Anterior cingulate cortex (tissue), 58 donors: Measurements from ENCODE around the gene GTF3C2.
"Not testable (repeated sequence)": the region's sequence is repeated elsewhere in the genome, so short reads cannot be mapped to it uniquely, and the experiment has no call there.

Experiments
- DNase-seq, 58 donors: peaks; one replicate each; lab custom pipeline; 2025; lab: John Stamatoyannopoulos, UW

GTF3C2 gene

DNA sequence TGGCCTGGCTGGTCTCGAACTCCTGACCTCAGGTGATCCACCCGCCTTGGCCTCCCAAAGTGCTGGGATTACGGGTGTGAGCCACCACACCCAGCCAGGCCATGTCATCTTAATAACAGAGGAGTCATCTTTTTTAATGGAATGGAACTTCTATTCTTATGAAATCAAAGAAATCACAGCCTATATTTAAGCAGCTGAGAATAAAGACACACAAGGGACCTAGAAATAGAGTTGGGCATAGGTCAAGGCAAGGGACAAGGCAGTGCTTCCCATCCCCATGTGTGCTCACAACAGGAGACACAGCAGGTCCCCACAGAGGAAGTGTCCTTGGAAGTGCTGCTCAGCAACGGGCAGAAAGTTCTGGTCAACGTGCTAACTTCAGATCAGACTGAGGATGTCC lies 17.0 kb upstream of the GTF3C2 start:
- DNase-seq = no peak

- DNase-seq = no peak
These were observed 16.4 kb upstream of the GTF3C2 start for GRCh38 chr2:27372937-27373336.

DNA sequence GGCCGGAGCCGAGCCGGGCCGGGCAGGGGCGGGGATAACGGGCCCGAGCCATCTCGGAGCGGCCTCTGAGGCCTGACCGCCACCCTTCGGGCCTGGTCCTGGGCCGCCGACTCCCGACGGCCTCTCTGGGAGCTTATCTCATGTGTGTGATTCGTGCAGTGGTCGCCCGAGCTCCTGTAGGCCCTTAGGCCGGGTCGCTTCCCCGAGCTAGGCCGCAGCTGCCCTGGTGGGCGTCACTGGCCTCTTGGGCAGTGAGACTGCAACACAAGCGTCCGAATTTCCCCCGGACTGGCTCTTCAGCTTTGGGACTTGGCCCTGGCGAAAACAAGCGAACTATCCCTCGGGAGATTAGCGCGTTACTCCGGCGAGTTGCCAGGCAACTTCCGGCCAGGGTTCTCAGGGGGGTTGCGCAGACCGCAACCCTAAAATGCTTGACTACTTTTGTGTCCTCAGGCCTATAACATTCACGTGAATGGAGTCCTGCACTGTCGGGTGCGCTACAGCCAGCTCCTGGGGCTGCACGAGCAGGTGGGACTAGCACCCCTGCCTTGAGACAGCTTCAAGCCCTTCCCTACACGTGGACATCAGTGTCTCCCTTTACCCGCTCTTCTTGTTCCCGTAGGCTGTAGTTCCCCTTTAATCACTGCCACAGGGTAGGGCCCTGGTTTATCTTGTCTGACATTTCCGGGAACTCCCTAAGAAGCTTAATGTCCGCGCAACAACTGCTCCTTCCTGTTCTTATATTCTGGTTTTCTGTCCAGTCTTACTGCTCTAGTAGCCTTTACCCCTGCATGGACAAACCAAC lies 14.5 kb upstream of the GTF3C2 start:
- DNase-seq = peak in 8 of 58 donors; percentile 41 to 64 (median 46)

- DNase-seq = peak; percentile 94 to 100 (median 99)
These were observed 13.7 kb upstream of the GTF3C2 start, which contains the start of the genes EIF2B4 and SNX17 for GRCh38 chr2:27370026-27370815. Gene EIF2B4 (minus strand): TSS chr2:27370338. CDS start chr2:27370314, 24 bp downstream. Gene SNX17 (plus strand): TSS chr2:27370616. CDS start chr2:27370744, 128 bp downstream.

DNA sequence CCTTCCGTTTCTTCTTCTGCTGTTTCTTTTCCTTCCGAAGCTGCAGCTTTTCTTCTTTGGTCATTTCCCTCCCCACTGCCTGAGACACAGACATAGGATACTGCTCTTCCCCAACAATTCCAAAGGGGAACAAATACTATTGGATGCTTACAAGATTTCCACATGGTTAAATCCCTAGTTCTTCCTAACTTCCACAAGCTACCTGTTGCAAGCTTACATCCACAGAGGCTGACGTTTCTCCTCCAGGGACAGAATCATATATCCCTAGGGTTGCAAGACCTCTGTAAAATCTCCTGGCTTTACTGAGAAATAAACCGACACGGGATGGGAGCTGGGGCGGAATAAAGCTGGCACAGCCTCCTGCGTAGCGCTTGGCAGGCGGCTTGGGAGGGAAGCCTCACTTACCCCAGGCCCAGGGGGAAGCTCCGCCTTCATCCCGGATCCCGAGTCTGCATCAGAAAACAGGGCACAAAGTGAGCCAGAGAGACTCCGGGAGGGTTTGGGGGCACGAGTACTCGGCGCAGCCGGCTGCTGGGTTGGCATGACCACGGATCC lies 13.0 kb upstream of the GTF3C2 start:
- peak in 33 of 58 donors; percentile 17 to 76 (median 56) for DNase-seq

DNA sequence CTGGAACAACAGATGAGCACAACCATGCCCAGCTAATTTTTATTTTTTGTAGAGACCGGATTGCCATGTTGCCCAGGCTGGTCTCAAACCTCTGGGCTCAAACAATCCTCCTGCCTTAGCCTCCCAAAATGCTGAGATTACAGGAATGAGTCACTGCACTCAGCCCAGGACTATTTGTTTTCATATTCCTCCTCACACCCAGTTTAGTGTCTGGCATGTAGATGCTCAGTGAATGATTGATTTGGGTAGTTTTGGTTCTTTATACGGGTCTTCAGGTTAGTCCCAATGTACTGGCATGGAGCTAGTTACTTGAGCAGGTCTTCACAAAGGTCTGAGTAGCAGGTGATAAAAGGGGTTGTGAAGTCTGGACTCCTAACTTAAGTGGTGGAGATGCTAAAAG lies 7.4 kb upstream of the GTF3C2 start:
- no peak for DNase-seq

DNA sequence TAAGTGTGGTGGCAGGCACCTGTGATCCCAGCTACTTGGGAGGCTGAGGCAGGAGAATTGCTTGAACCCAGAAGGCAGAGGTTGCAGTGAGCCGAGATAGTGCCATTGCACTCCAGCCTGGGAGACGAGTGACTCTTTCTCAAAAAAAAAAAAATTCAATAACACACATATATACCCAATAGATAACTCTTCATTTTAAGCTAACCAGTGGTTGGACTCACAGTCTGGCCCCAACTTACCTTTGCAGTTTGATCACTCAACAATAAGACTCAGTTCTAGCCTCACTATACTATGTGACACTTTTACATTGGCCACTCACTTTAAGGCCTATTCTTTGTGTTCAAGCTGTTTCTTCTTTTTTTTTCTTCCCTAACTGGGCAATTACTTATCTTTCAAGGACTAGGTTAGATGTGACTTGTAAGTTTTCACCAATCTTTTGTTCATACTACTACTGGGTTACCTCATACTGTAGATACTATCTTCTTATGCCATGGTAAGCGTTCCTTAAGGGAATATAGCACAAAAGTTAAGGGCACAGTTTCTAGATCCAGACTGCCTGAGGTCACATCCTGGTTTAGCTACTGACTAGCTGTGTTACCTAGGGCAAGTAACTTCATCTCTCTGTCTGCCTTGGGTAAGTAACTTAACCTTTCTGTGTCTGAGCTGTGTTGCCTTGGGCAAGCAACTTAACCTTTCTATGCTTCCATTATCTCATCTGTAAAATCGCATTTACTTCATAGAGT lies 6.3 kb upstream of the GTF3C2 start:
- DNase-seq = no peak

DNA sequence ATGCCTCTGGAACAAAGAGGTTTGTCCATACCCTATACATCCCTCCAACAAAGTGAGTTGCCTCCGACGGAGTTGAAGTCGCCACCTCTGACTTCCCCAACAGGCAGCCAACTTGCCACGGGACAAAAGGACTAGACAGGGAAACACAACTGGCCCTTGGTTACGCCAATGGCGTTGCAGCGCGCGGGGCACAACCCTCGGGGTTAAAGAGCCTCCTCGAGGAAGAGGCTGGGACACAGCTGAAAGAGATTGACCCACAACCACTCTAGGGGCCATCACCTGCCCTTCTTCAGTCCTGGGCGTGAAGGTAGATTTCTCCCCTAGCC lies 545 bp downstream of the GTF3C2 start:
- peak in 7 of 58 donors; percentile 15 to 53 (median 44) for DNase-seq

GRCh38 chr2:27354597-27354927 lies 2.0 kb downstream of the GTF3C2 start:
- no peak for DNase-seq

GRCh38 chr2:27353762-27354596 lies 2.6 kb downstream of the GTF3C2 start:
- DNase-seq = no peak

DNA sequence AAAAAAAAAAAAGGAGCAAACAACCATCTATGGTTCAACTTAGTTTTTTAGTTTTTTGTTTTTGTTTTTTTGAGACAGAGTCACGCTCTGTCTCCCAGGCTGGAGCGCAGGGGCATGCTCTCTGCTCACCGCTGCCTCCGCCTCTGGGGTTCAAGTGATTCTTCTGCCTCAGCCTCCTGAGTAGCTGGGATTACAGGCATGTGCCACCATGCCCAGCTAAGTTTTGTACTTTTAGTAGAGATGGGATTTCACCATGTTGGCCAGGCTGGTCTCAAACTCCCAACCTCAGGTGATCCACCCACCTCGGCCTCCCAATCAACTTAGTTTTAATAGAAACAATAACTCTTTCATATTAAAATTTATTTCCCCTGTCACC lies 3.2 kb downstream of the GTF3C2 start:
- not testable (repeated sequence) for DNase-seq

- DNase-seq = no peak
These were observed 4.6 kb downstream of the GTF3C2 start for GRCh38 chr2:27351802-27352598.

DNA sequence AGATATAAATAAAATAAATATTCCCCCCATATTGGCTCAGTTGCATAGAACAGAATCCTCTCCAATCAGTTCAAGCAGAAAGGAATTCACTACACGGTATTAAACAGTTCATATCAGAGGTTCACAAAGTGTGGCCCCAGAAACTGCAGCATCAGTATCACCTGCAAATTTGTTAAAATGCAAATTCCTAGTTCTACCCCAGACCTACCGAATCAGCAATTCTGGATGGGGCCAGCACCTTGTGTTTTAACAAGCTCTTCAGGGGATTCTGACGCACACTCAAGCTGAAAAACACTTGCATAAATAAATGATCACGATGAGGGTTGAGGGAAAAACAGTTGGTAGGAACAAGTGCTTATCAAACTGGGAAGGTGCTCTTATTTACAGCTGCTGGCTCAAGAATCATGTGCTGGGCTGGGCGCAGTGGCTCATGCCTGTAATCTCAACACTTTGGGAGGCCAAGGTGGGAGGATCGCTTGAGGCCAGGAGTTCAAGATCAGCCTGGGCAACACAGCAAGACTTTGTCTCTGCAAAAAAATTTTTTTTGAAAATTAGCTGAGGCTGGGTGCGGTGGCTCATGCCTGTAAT lies 6.4 kb downstream of the GTF3C2 start:
- no peak for DNase-seq

GRCh38 chr2:27347641-27348040 lies 8.9 kb downstream of the GTF3C2 start:
- no peak for DNase-seq

- DNase-seq = no peak
These were observed 20.4 kb downstream of the GTF3C2 start for GRCh38 chr2:27336173-27336572.

- DNase-seq = no peak
These were observed 21.3 kb downstream of the GTF3C2 start for GRCh38 chr2:27335311-27335710.

GRCh38 chr2:27324720-27325119 lies 31.8 kb downstream of the GTF3C2 start:
- DNase-seq = no peak

DNA sequence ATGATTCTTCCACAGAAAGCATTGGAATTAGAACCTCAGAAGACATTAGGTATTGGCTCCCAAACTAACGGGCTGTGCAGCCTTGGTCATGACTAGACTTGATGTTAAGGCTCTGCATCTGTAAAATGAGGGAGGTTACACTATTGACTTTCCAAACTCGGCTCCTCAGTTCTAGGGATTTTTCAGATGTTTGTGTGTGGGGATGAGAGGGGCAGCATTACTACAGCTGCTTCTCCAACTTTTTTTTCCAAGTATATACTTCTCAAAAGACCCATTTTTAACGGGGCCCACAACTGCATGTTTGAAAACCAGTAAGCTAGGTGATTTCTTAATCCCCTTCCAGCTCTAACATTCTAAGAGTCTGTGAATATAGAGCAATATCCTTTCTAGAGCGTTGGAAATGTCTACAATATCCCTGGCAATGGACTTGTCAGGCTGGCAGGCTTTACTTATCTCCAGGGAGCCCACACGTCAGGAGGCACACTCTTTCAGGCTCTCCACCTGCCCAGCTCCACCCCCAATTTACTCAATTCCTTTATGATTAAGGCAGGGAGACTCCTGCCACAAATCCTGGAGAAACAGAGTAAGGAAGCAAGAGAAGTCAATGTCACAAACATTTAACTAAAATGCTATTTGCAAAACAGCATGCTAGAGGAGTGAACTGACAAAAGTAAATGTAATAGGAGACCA lies 32.8 kb downstream of the GTF3C2 start:
- DNase-seq = no peak
